Parathyroid adenoma (tissue), 2 donors: ENCODE results near the gene CCDC197.

ENCODE experiments used
- H2AFZ ChIP-seq: fragments of 300-600 bp; sonication (generic); one replicate; pipeline ENCODE4 v1.7.0; 2017; ENCODE audit warnings: antibody characterized with exemption, mild to moderate bottlenecking
- H3K27ac ChIP-seq: fragments of 300-600 bp; sonication (generic); one replicate; pipeline ENCODE4 v1.7.0; 2017
- H3K27me3 ChIP-seq: fragments of 300-600 bp; sonication (generic); one replicate; pipeline ENCODE4 v1.7.0; 2017; ENCODE audit warnings: low read length; ENCODE audit not compliant: control insufficient read depth, insufficient read depth
- H3K36me3 ChIP-seq: fragments of 300-600 bp; sonication (generic); one replicate; pipeline ENCODE4 v1.7.0; 2017; ENCODE audit warnings: low read length; ENCODE audit not compliant: control insufficient read depth, insufficient read depth
- H3K4me1 ChIP-seq: fragments of 300-600 bp; sonication (generic); one replicate; pipeline ENCODE4 v1.7.0; 2017; ENCODE audit warnings: control low read depth
- H3K4me2 ChIP-seq: fragments of 300-600 bp; sonication (generic); one replicate; pipeline ENCODE4 v1.7.0; 2017; ENCODE audit warnings: low read length
- H3K4me3 ChIP-seq: fragments of 300-600 bp; sonication (generic); one replicate; pipeline ENCODE4 v1.7.0; 2017; ENCODE audit warnings: low read depth, low read length
- H3K79me2 ChIP-seq: fragments of 300-600 bp; sonication (generic); one replicate; pipeline ENCODE4 v1.7.0; 2017; ENCODE audit warnings: control low read depth
- H3K9ac ChIP-seq: fragments of 300-600 bp; sonication (generic); one replicate; pipeline ENCODE4 v1.7.0; 2017; ENCODE audit warnings: mild to moderate bottlenecking
- H3K9me3 ChIP-seq: fragments of 300-600 bp; sonication (generic); one replicate; pipeline ENCODE4 v1.7.0; 2017; ENCODE audit warnings: low read length; ENCODE audit not compliant: control insufficient read depth
- CTCF ChIP-seq: fragments of 300-600 bp; sonication (generic); IDR thresholded peaks from one replicate; pipeline ENCODE4 v1.7.0; 2017; ENCODE audit warnings: antibody characterized with exemption, mild to moderate bottlenecking
- donor health status: primary hyperparathyroidism.

CCDC197 gene

GRCh38 chr14:93967637-93968250 is 29.4 kb upstream of the CCDC197 start:
- no peak overlapping the region for H2AFZ ChIP-seq
- no peaks in the 10 kb centered on the region for H3K36me3 ChIP-seq
- no peak overlapping the region for H3K4me3 ChIP-seq
- no peaks in the 10 kb centered on the region for H3K9me3 ChIP-seq
- TF ChIP-seq CTCF, result no peak
- no peaks in the 10 kb centered on the region for H3K79me2 ChIP-seq
- H3K27me3 ChIP-seq, result no peaks in the 10 kb centered on the region
- H3K4me2 ChIP-seq, result no peak overlapping the region
- H3K4me1 ChIP-seq, result peaks cover 8% of the 10 kb centered on the region
- H3K27ac ChIP-seq, result no peak overlapping the region
- H3K9ac ChIP-seq, result no peak overlapping the region

DNA sequence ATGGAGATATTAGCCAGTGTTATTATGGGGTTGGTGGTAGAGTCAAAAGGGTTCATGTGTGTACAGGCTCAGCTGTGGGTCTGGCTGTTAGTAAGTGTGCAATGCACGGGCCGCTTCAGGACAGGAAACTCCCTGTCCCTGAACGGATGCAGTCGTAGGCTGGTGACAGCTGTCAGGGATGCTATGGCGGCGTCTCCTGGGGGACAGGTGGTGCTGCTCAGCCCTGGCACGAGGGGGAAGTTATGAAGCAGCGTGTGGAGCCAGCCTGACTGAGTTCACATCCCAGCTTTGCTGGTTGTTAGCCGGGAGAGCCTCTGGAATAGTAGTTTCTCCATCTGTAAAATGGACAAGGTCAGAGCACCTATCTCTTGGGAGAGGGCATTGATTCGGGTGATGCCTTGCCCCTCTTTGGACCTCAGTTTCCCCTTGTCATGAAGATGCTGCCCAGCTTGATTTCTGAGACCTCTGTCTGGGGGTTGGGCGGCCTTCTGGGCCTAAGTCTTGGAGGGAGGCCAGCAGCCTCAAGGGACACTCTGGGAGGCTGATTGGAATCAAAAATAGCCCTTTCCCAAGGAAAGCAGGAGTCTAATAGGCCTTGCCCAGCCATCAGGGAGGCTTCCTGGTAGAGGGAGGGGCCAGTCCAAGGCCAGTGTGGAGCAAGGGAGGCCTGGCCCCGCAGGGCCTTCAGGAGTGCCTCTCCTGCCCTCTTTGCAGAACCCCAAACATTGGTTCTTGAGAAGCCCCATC is 27.8 kb upstream of the CCDC197 start:
- H3K9ac ChIP-seq, result no peak overlapping the region

GRCh38 chr14:93970585-93970964 is 26.5 kb upstream of the CCDC197 start:
- Histone ChIP-seq H3K4me3 (no peak overlapping the region), H3K4me2 (no peak overlapping the region), H3K79me2 (no peaks in the 10 kb centered on the region), H3K27ac (no peak overlapping the region), H2AFZ (no peak overlapping the region), H3K9me3 (no peaks in the 10 kb centered on the region), H3K9ac (no peak overlapping the region), H3K36me3 (no peaks in the 10 kb centered on the region), H3K4me1 (no peaks in the 10 kb centered on the region), H3K27me3 (no peaks in the 10 kb centered on the region)
- no peak for TF ChIP-seq CTCF

More for the DNA sequence above, 27.8 kb upstream of the CCDC197 start:
- TF ChIP-seq CTCF, result no peak
- no peaks in the 10 kb centered on the region for H3K27me3 ChIP-seq
- no peaks in the 10 kb centered on the region for H3K36me3 ChIP-seq
- H3K4me1 ChIP-seq, result no peaks in the 10 kb centered on the region
- no peak overlapping the region for H3K4me2 ChIP-seq
- H3K27ac ChIP-seq, result no peak overlapping the region
- H2AFZ ChIP-seq, result no peak overlapping the region
- no peaks in the 10 kb centered on the region for H3K9me3 ChIP-seq
- no peak overlapping the region for H3K4me3 ChIP-seq
- no peaks in the 10 kb centered on the region for H3K79me2 ChIP-seq

DNA sequence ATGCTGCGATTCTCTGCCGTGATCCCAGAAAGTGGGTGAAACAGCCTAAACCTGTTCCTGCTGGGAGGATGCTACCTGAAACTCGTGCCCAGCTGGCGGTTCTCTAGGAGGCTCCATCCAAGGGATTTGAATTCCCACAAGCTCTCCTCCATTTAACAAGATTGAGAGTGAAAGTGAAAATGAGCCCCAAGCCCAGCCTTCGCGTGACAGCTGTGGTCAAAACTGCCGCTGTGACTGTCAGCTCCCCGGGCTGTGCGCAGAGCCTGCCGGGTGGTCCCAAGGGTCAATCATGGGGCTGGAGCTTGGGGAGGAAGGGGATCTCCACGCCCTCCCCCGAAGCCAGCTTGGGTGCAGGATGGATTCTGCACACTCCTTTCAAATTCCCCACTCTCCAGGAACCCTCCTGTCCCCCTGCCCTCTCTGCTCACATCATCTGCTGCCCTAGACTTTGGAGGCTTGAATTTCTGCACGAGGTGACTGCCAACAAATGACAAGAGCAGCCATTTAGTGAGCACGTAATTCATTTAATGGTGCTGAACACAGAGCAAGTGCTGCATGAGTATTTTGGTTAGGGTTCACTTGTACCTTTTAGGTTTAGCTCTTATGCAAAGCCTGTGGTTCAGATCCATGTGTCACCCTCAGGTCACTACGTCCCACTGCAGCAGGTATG is 26.0 kb upstream of the CCDC197 start:
- Histone ChIP-seq H3K4me1 (no peaks in the 10 kb centered on the region), H3K9me3 (no peaks in the 10 kb centered on the region), H3K27ac (no peak overlapping the region), H3K27me3 (no peaks in the 10 kb centered on the region), H3K79me2 (no peaks in the 10 kb centered on the region), H2AFZ (no peak overlapping the region), H3K4me2 (no peak overlapping the region), H3K9ac (no peak overlapping the region), H3K36me3 (no peaks in the 10 kb centered on the region), H3K4me3 (no peak overlapping the region)
- no peak for TF ChIP-seq CTCF
